ENCODE data around the gene RIOX2. TPM values are rescaled to one million over a fixed set of nuclear protein-coding genes. Genes with fewer than 3 reads are reported as not detected.

RIOX2 gene
- total and polyA plus RNA-seq, 2 of the 13 experiments (the other 11 are each of a cell fraction or from before 2014, with no cell fraction given) = 19.9 to 43.3 TPM

DNA sequence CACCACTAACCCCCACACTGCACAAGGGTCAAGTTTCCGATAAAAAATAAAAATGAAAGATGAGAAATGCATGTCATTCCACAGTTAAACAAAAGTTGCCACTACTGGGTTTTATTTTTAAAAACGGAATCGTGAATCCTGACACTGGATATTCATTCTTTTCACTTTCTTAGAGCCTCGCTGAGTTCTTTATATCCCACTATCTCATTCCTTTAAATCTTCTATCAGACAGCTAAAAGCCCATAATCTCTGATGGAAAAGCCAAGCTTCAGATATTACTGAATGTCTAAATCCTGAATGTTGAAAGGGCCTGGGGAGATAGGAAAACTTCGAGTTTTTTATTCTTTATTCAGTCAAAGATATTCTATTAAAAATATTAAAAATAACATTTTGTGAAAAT, 11.7 kb downstream of the RIOX2 start:
- TF ChIP-seq ZNF598 (CRISPR knock-in tag; IDR thresholded peaks at IDR 0.05; ENCODE audit: borderline replicate concordance) = no peak
- no TSS peak for BruUV-seq (replicated peaks)
- intact Hi-C loops (cut with micrococcal nuclease; ENCODE audit: unreplicated experiment) (no loop called here), in situ Hi-C loops (cut with HindIII; ENCODE audit: extremely low pct_ligation_motif_present, low pct_unique_long_range_greater_than_20kb) (no loop called here)
- FAIRE-seq (no peak), DNase-seq (ENCODE audit: low spot score) (no peak), ATAC-seq (no peak)
- Histone ChIP-seq H3K4me1 (ENCODE audit: insufficient read depth, low read length) (peaks cover 22% of the 10 kb centered on the region; the same call in 1 of the 2 replicates), H3K4me2 (ENCODE audit: low read depth, low read length) (no peak overlapping the region), H4K20me1 (ENCODE audit: insufficient read depth, low read length) (no peaks in the 10 kb centered on the region), H3K9me3 (ENCODE audit: low read length) (no peaks in the 10 kb centered on the region), H3K36me3 (replicated peaks in 1 of 2; ENCODE audit: control insufficient read depth in 1 of 2, insufficient read depth in 2 of 2, low read length in 2 of 2) (peaks cover 13 to 66% of the 10 kb centered on the region in 2 experiments), H3K79me2 (ENCODE audit: insufficient read depth, low read length) (peaks cover 28% of the 10 kb centered on the region), H3K4me3 (replicated peaks in 1 of 3; ENCODE audit: insufficient read depth in 1 of 3, low read depth in 2 of 3, low read length in 3 of 3) (no peak overlapping the region), H3K27ac (ENCODE audit: extremely low read length, insufficient read depth, low read length) (no peak overlapping the region), H3K27me3 (ENCODE audit: control insufficient read depth in 1 of 2, insufficient read depth in 2 of 2, low read length in 2 of 2) (no peaks in the 10 kb centered on the region), H2AFZ (ENCODE audit: low read length) (no peak overlapping the region), H3K9ac (ENCODE audit: insufficient read depth, low read depth, low read length) (no peak overlapping the region)
- CTCF ChIA-PET (ENCODE audit: low intra/inter-chr PET ratio, low total read pairs) = no interaction called here
- POLR2A ChIA-PET = no interaction called here
- 90% methylated on average over 5 of the region's 5 CpGs for WGBS (ENCODE audit: low lambda C conversion rate)

DNA sequence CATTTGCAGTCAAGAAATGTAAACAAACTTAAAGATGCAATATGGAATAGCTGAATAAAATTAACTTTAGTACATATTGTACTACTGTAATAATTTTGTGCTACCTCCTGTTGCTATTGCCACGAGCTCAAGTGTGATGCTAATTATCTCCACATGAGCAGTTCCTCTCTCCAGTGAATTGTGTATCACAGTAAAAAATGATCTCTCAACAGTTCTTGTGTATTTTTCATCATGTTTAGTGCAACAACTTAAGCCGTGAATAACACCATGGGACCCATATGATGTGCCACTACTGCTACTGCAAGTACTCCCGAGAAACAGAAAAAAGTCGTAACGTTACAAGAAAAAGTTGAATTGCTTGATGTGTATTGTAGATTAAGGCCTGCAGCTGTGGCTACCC, 12.4 kb downstream of the RIOX2 start:
- Histone ChIP-seq H4K20me1 (ENCODE audit: insufficient read depth, low read length) (no peaks in the 10 kb centered on the region), H3K27ac (ENCODE audit: extremely low read length, insufficient read depth, low read length) (no peak overlapping the region), H3K4me2 (ENCODE audit: low read depth, low read length) (no peak overlapping the region), H3K4me1 (ENCODE audit: insufficient read depth, low read length) (peaks cover 15% of the 10 kb centered on the region; the same call in 1 of the 2 replicates), H3K36me3 (replicated peaks in 1 of 2; ENCODE audit: control insufficient read depth in 1 of 2, insufficient read depth in 2 of 2, low read length in 2 of 2) (peaks cover 15 to 68% of the 10 kb centered on the region in 2 experiments), H3K9me3 (ENCODE audit: low read length) (no peaks in the 10 kb centered on the region), H3K27me3 (ENCODE audit: control insufficient read depth in 1 of 2, insufficient read depth in 2 of 2, low read length in 2 of 2) (no peaks in the 10 kb centered on the region), H3K4me3 (replicated peaks in 1 of 3; ENCODE audit: insufficient read depth in 1 of 3, low read depth in 2 of 3, low read length in 3 of 3) (no peak overlapping the region), H3K79me2 (ENCODE audit: insufficient read depth, low read length) (peaks cover 23% of the 10 kb centered on the region), H2AFZ (ENCODE audit: low read length) (no peak overlapping the region), H3K9ac (ENCODE audit: insufficient read depth, low read depth, low read length) (no peak overlapping the region)
- BruUV-seq (replicated peaks) = no TSS peak
- DNase-seq (ENCODE audit: low spot score) (no peak), FAIRE-seq (no peak), ATAC-seq (no peak)
- CTCF ChIA-PET (ENCODE audit: low intra/inter-chr PET ratio, low total read pairs) = no interaction called here
- 99% methylated on average over 5 of the region's 5 CpGs for WGBS (ENCODE audit: low lambda C conversion rate)
- intact Hi-C loops (cut with micrococcal nuclease; ENCODE audit: unreplicated experiment) = no loop called here
- POLR2A ChIA-PET = no interaction called here
- in situ Hi-C loops (cut with HindIII; ENCODE audit: extremely low pct_ligation_motif_present, low pct_unique_long_range_greater_than_20kb) = no loop called here
- TF ChIP-seq KAT8 (CRISPR knock-in tag; IDR thresholded peaks at IDR 0.05) (no peak), TMF1 (CRISPR knock-in tag; IDR thresholded peaks at IDR 0.05; ENCODE audit: low read depth) (no peak), HHEX (CRISPR knock-in tag; IDR thresholded peaks at IDR 0.05) (no peak), CBX1 (IDR thresholded peaks at IDR 0.05; ENCODE audit: low read depth) (no peak), MEF2D (CRISPR knock-in tag; IDR thresholded peaks at IDR 0.05) (no peak), STAT6 (CRISPR knock-in tag; IDR thresholded peaks at IDR 0.05; ENCODE audit: borderline replicate concordance) (no peak), ZNF335 (CRISPR knock-in tag; IDR thresholded peaks at IDR 0.05) (no peak), POLR2AphosphoS5 (IDR thresholded peaks at IDR 0.05; ENCODE audit: low read depth, low read length) (no peak), CREM (IDR thresholded peaks at IDR 0.05) (no peak), CREM (CRISPR knock-in tag; IDR thresholded peaks at IDR 0.05) (no peak), DZIP1 (CRISPR knock-in tag; IDR thresholded peaks at IDR 0.05) (no peak), RBM39 (IDR thresholded peaks at IDR 0.05; ENCODE audit: low read depth, low read length, poor library complexity, severe bottlenecking) (no peak), MBD4 (IDR thresholded peaks at IDR 0.05; ENCODE audit: borderline replicate concordance, low read length) (no peak), CREB1 (IDR thresholded peaks at IDR 0.05) (no peak), CREB1 (CRISPR knock-in tag; IDR thresholded peaks at IDR 0.05) (no peak), NFE2L2 (IDR thresholded peaks at IDR 0.05; ENCODE audit: low read length) (no peak)

Measured in HepG2 (cell line).